GM18858 (cell line): Measurements from ENCODE around the gene ABCG8.

Source experiments
- ATAC-seq: cut with Tn5 transposase; IDR thresholded peaks from one replicate; pipeline ENCODE4 v1.9.1; 2021; ENCODE audit not compliant: unreplicated experiment

ABCG8 gene

GRCh38 chr2:43838560-43839267 is at the start of gene ABCG8, which contains the start of gene ABCG5:
ABCG8 (plus strand) TSS chr2:43838971; CDS start chr2:43839054, 83 bp downstream.
ABCG5 (minus strand) TSS chr2:43838839; CDS start chr2:43838679, 160 bp downstream.
- no peak for ATAC-seq

DNA sequence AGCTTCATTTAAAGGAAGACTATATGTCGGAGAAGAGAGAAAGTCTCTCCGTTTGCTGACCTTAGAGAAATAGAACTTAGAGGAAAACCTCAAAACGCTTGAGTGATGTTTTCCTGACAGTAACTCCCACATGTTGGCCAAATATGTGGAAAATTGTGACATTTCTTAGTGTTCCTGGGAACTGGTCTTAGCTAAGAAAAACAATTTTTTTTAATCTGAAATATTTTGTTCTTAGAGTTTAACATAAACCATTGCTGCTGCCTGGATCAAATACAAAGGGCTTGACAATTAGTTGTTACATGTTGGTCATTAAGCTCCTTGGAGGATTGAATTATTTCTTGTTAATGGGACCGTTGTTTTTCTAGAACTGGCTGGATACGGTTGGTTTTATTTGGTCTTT is 48.6 kb upstream of the ABCG8 start:
- ATAC-seq, result no peak

GRCh38 chr2:43791035-43791765 is 47.6 kb upstream of the ABCG8 start:
- no peak for ATAC-seq

DNA sequence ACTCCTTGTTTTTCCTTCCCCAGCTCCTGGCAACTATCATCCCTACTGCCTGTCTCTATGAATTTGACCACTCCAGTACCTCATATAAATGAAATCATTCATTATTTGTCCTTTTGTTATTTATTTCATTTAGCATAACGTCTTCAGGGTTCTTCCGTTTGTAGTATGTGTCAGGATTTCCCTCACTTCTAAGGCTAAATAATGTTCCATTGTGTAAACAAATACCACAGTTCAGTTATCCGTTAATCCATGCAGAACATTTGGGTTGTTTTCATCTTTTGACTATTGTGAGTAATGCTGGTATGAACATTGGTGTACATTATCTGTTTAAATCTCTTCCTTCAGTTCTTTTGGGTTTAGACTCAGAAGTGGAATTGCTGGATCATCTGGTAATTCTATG is 46.1 kb upstream of the ABCG8 start:
- no peak for ATAC-seq

DNA sequence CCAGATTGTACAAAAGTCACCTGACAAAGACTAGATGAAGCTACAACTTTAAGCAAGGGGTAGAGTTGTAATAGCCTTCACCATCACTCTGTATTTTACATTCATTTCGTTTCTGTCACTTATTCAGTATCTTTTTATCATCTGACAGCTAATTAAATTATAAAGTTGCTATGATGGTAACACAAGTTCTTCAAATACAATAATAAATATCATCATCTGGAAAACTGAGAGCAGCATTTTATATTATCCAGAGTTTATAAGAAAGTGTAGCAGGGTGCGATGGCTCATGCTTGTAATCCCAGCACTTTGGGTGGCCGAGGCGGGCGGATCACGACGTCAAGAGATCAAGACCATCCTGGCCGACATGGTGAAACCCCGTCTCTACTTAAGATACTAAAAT is 43.8 kb upstream of the ABCG8 start:
- ATAC-seq, result no peak

GRCh38 chr2:43796206-43796605 is 42.6 kb upstream of the ABCG8 start:
- ATAC-seq, result no peak

- ATAC-seq, result no peak
Observed at GRCh38 chr2:43798300-43798699, 40.5 kb upstream of the ABCG8 start.

DNA sequence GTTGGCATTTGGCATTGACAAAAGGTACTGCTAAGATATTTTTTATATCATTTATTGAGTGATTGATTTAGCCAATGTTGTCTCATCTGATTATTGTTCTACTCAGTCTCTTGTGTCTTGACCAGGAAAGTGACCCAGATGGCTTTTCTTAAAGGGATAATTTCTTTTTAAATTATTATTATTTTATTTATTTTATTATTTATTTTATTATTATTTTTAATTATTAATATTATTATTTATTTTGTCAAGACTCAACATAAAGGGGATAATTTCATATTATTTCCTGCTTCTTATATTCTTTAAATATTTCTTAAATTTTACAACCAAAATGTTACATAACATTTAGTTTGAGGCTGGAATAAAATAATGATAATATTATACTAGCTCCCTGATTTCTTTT is 37.9 kb upstream of the ABCG8 start:
- ATAC-seq, result no peak

DNA sequence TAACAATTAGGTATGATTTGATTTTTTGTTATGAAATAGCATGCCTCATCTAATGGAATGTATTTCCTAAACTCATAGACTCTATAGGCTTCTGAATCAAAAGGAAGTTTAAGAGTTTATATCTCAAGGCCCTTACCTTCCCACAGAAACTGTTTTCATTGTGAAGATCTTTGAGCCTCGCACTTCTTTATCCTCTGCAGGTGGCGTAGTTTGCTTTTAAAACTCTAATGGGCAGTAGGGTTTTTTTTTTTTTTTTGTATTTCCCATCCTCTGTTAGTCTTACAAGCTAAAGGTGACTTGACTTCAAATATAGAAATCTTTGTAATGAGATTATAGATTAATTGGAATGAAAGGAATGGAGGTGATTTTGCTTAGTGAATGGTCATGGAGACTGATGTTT is 36.6 kb upstream of the ABCG8 start:
- ATAC-seq, result no peak

GRCh38 chr2:43803113-43803512 is 35.7 kb upstream of the ABCG8 start:
- ATAC-seq, result no peak

GRCh38 chr2:43806719-43807031 is 32.1 kb upstream of the ABCG8 start:
- ATAC-seq, result no peak

DNA sequence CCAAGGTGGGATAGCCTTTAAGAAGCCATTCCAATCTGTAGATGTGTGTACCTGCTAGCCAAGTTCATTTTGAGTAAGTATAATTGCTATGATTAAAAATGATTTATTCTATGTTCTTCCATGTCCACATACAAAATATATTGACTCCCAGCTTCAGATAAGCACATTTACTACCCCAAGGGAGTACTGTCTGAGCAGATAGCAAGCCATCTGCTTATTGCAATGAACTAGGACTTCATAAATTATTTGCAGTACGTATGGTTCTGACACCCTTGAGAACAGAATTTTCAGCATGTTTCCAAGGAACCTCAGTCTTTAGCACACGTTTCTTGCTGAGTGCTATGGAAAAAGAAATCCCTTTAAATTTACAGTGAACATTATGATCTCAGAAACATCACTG is 28.3 kb upstream of the ABCG8 start:
- ATAC-seq, result no peak

- ATAC-seq, result no peak
Observed at GRCh38 chr2:43810888-43811287, 27.9 kb upstream of the ABCG8 start.

GRCh38 chr2:43812006-43812405 is 26.8 kb upstream of the ABCG8 start:
- no peak for ATAC-seq

DNA sequence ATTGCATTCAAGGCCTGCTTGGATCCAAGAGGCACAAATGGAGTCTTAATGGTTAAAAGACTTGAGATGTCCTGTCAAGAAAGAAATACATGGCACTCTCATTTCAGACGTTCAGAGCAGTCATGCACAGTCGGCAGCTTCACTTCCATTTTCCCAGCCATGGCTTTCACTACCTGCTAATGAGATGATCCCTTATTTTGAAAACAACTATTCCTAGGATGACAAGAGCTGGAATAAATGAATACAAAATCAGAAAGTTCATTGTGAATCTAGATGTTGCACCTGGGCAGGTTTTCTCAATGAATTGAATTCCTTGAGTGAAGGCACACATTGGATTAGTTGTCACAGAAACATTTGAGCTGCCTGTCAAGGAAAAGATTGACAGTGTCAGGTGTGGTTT is 25.8 kb upstream of the ABCG8 start:
- no peak for ATAC-seq

DNA sequence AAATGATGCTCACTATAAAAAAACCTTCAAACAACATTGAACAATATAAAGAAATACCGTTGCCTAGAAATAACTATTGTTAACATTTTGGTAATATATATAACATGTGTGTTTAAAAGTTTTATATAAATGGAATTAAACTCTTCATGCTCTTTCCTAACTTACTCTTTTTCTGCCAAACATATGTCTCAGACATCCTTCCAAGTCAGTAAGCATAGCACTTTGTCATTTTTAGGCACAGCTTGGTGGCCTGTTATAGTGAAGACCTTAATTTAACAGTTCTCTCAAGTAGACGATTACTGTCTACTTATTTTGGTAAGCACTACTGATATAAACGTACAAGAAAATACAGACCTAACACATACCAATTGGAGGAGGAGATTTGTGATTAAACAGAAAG is 24.1 kb upstream of the ABCG8 start:
- ATAC-seq, result no peak

DNA sequence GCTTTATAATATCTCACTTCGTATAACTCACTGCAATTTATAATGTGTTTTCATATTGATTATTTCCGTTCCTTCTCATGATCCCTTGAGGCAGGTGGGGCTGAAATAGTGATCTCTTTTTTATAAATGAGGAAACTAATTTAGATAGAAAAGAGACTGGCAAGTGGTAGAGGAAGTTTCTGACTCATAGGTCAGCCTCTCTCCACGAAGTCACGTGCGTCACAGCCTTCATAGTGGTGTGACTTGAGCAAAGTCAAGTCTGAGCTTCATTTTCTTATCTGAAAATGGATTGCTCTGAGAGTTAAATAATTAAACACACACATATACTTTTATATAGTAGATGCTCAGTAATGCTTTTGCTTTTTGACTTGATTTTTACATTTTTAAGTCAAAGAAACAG is 20.0 kb upstream of the ABCG8 start:
- ATAC-seq, result no peak

- no peak for ATAC-seq
Observed at GRCh38 chr2:43819491-43820163, 19.1 kb upstream of the ABCG8 start.

GRCh38 chr2:43822839-43823238 is 15.9 kb upstream of the ABCG8 start:
- no peak for ATAC-seq

GRCh38 chr2:43823751-43824150 is 15.0 kb upstream of the ABCG8 start:
- ATAC-seq, result no peak

GRCh38 chr2:43824512-43824911 is 14.3 kb upstream of the ABCG8 start:
- ATAC-seq, result no peak

DNA sequence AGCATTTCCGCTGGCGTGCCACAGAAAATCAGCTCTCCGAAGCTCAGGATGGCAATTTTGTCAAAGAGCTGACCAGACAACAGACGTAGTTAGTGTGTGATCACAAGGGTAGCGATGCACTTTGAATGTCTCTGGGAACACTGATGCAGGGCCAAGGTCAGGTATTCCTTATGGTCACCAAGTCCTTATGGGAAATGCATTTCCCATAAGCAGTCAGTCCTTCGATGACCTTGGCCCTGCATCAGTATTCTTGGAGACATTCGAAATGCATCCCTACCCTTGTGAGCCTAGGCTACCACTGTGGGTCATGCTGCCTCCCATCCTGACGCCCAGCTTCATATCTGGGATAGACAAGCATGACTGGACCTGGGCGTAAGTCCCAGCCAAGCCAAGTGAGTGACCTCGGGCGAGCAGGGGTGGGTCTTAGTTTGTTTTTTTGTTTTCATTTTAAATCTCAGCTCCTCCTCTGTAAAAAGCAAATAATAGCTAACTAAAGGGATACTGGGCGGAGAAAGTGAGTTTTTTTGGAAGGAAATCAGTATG is 13.7 kb upstream of the ABCG8 start:
- no peak for ATAC-seq
